ENCODE data around the gene SOWAHC.

GRCh38 chr2:109632158-109632789, 18.1 kb downstream of the SOWAHC start:
- TF ChIP-seq CTCF (IDR thresholded peaks at IDR 0.05; ENCODE audit: extremely low read depth in 1 of 2, insufficient read depth in 1 of 2, low read depth in 1 of 2, low read length in 2 of 2) (no peak), EZH2 (IDR thresholded peaks at IDR 0.05; ENCODE audit: borderline replicate concordance, low read depth, low read length, severe bottlenecking) (no peak), POLR2A (IDR thresholded peaks at IDR 0.05; ENCODE audit: low read depth, low read length) (no peak), POLR2AphosphoS5 (IDR thresholded peaks at IDR 0.05; ENCODE audit: insufficient read depth, low read depth, low read length) (no peak), GATA2 (IDR thresholded peaks at IDR 0.05; ENCODE audit: insufficient read depth, insufficient read length, low read depth, low read length) (no peak), MYC (IDR thresholded peaks at IDR 0.05; ENCODE audit: low read depth, low read length) (no peak), JUN (IDR thresholded peaks at IDR 0.05; ENCODE audit: borderline replicate concordance, insufficient read depth, insufficient read length, low read depth) (no peak), FOS (IDR thresholded peaks at IDR 0.05; ENCODE audit: borderline replicate concordance, insufficient read depth, low read length) (no peak)

Measured in endothelial cell of umbilical vein (primary cell).